K562 (cell line): ENCODE data around the gene KLHL30. TPM values are rescaled to one million over a fixed set of nuclear protein-coding genes. Genes with fewer than 3 reads are reported as not detected.

Experiments used
- ATAC-seq: fragments of 200-7000 bp; cut with Tn5 transposase; 3 replicates; pipeline ENCODE4 v1.9.1; 2020; ENCODE audit warnings: moderate library complexity
- BruUV-seq: library from RNA; stranded (reverse); fragments of 400-500 nt; replicated peaks from 2 replicates; lab custom pipeline; 2021; lab: Mats Ljungman, UMichigan
- CTCF ChIA-PET: fragments of 300-600 bp; formaldehyde crosslinking; extraction: SDS; loops from one replicate; lab custom pipeline; 2021; ENCODE audit warnings: low intra/inter-chr PET ratio; lab: Yijun Ruan, JAX
- POLR2A ChIA-PET: fragments of 300-600, 350-650 bp; sonication (Branson Sonifier 250); formaldehyde crosslinking; extraction: SDS; loops from one replicate; lab custom pipeline; 2021; ENCODE audit warnings: antibody characterized with exemption, inconsistent platforms; lab: Yijun Ruan, JAX
- DNase-seq, 4 experiments: peaks; one replicate each; pipeline versions ENCODE4 v3.0.0 to v3.0.0-alpha.2; 2011 to 2018; ENCODE audit warnings: low spot score in 3 of 4, mixed read lengths in 3 of 4; ENCODE audit errors: extremely low read depth in 1 of 4
- FAIRE-seq: peaks from 2 replicates; lab custom pipeline; 2011; peaks lifted over from hg19 to GRCh38; lab: Jason Lieb, UNC
- H2AFZ ChIP-seq: 2 replicates; pipeline ENCODE4 v1.6.0; 2011; ENCODE audit warnings: low read depth, low read length, control low read depth, inconsistent platforms
- H3K27ac ChIP-seq: fragments of 200-600 bp; 3 replicates; pipeline ENCODE4 v1.8.0; 2011; ENCODE audit warnings: low read depth, mild to moderate bottlenecking, control low read depth, inconsistent platforms, low read length, moderate library complexity, mixed read lengths; ENCODE audit errors: extremely low read depth
- H3K27me3 ChIP-seq, 2 experiments: fragments of 300-600 bp in 1 of 2; 2 replicates in 1 of 2; 3 replicates in 1 of 2; pipeline versions ENCODE4 v1.6.0 to v1.8.0; 2011; ENCODE audit warnings: inconsistent platforms in 2 of 2, low read length in 2 of 2, mild to moderate bottlenecking in 1 of 2, mixed read lengths in 1 of 2, moderate library complexity in 1 of 2; ENCODE audit not compliant: control insufficient read depth in 2 of 2, insufficient read depth in 2 of 2
- H3K36me3 ChIP-seq: fragments of 300-600 bp; 3 replicates; pipeline ENCODE4 v1.8.0; 2011; ENCODE audit warnings: mild to moderate bottlenecking, low read length, inconsistent platforms; ENCODE audit not compliant: control insufficient read depth, insufficient read depth
- H3K4me1 ChIP-seq, 2 experiments: fragments of 200-600 bp in 1 of 2; replicated peaks in 1 of 2; 2 replicates in 1 of 2; 3 replicates in 1 of 2; pipeline versions ENCODE4 v1.5.1 to v1.8.0; 2011; ENCODE audit warnings: inconsistent platforms in 2 of 2, low read length in 2 of 2, mild to moderate bottlenecking in 1 of 2, mixed read lengths in 1 of 2, moderate library complexity in 1 of 2; ENCODE audit not compliant: control insufficient read depth in 2 of 2, insufficient read depth in 2 of 2
- H3K4me2 ChIP-seq: 2 replicates; pipeline ENCODE4 v1.6.1; 2011; ENCODE audit warnings: low read length, control low read depth, inconsistent platforms, mixed read lengths; ENCODE audit not compliant: insufficient read depth
- H3K4me3 ChIP-seq: fragments of 200-600 bp; sonication (generic), shearing (Covaris generic); 2 replicates; pipeline ENCODE4 v1.5.1; 2016; ENCODE audit warnings: control low read depth, inconsistent platforms
- H3K79me2 ChIP-seq: fragments of 200-600 bp; 3 replicates; pipeline ENCODE4 v1.8.0; 2011; ENCODE audit warnings: low read length, inconsistent platforms; ENCODE audit not compliant: control insufficient read depth, insufficient read depth
- H3K9ac ChIP-seq, 2 experiments: 2 replicates each; pipeline versions ENCODE4 v1.6.0 to v1.6.1; 2011; ENCODE audit warnings: low read depth in 2 of 2, low read length in 2 of 2, control low read depth in 1 of 2, inconsistent platforms in 1 of 2, mild to moderate bottlenecking in 1 of 2, mixed read lengths in 1 of 2; ENCODE audit not compliant: insufficient read depth in 1 of 2
- H3K9me1 ChIP-seq: one replicate; pipeline ENCODE4 v1.6.0; 2011; ENCODE audit warnings: inconsistent platforms, mild to moderate bottlenecking, low read length, moderate library complexity; ENCODE audit not compliant: control insufficient read depth, insufficient read depth
- H3K9me3 ChIP-seq: replicated peaks from 2 replicates; pipeline ENCODE4 v1.5.1; 2011; ENCODE audit warnings: low read depth, low read length, inconsistent platforms; ENCODE audit not compliant: control insufficient read depth, insufficient read depth
- H4K20me1 ChIP-seq: replicated peaks from 2 replicates; pipeline ENCODE4 v1.6.1; 2011; ENCODE audit warnings: low read length, inconsistent platforms, mixed read lengths; ENCODE audit not compliant: control insufficient read depth, insufficient read depth
- CHD7 ChIP-seq: fragments of 200-600 bp; sonication (generic); IDR thresholded peaks from one replicate; pipeline ENCODE4 v1.6.1; 2012; ENCODE audit warnings: mild to moderate bottlenecking, low read depth, low read length, inconsistent platforms
- NKRF ChIP-seq: fragments of 450-650 bp; IDR thresholded peaks from 2 replicates; pipeline ENCODE4 v1.6.1; 2016; ENCODE audit warnings: borderline replicate concordance
- PCBP2 ChIP-seq: fragments of 200-400 bp; formaldehyde crosslinking; IDR thresholded peaks from 2 replicates; pipeline ENCODE4 v1.6.1; 2018; ENCODE audit warnings: low read length, low read depth, mild to moderate bottlenecking, moderate library complexity; ENCODE audit not compliant: poor library complexity, severe bottlenecking
- RBM22 ChIP-seq: fragments of 200-400 bp; formaldehyde crosslinking; IDR thresholded peaks from 2 replicates; pipeline ENCODE4 v1.6.1; 2018; ENCODE audit warnings: low read length, low read depth; ENCODE audit not compliant: poor library complexity, severe bottlenecking
- STAT5B ChIP-seq: fragments of 250-450 bp; sonication (Bioruptor Pico); IDR thresholded peaks from 2 replicates; pipeline ENCODE4 v1.8.0; 2021; ENCODE audit warnings: mild to moderate bottlenecking, inconsistent platforms
- ZBTB34 ChIP-seq: fragments of 250-450 bp; sonication (Bioruptor Pico); IDR thresholded peaks from 2 replicates; pipeline ENCODE4 v1.8.0; 2021; ENCODE audit warnings: mild to moderate bottlenecking, moderate library complexity
- ZKSCAN8 ChIP-seq: fragments of 200-800 bp; sonication (Bioruptor generic); IDR thresholded peaks from 2 replicates; pipeline ENCODE4 v1.6.1; 2016; ENCODE audit warnings: missing genetic modification characterization, missing compliant biosample characterization
- WGBS: fragments of 100-300 bp; shearing (Covaris generic); methylation state at CpG from one replicate; pipeline ENCODE4 v1.1.6; 2016; ENCODE audit warnings: low coverage, mixed read lengths; ENCODE audit not compliant: insufficient coverage; ENCODE audit errors: missing lambda C conversion rate; 5-methylcytosine and 5-hydroxymethylcytosine counted together
- in situ Hi-C: fragments of 300-500 bp; cut with MboI; formaldehyde crosslinking; loops from 4 replicates; pipeline ENCODE4 v1.15.0; 2018; ENCODE audit warnings: inconsistent platforms, mixed read lengths
- intact Hi-C: fragments of 100-400 bp; cut with micrococcal nuclease; formaldehyde crosslinking; loops from 2 replicates; pipeline ENCODE4 v1.14.2; 2022
- polyA plus RNA-seq, 8 experiments: library from polyadenylated mRNA; depleted of rRNA in 4 of 8; stranded (reverse) in 5 of 8; unstranded in 3 of 8; fragments of >200 nt; fragmentation: Nextera tagmentation in 2 of 8; fragmentation: Illumina TruSeq in 1 of 8; extraction: Ambion mirVana in 2 of 8; extraction: Trizol in 1 of 8; gene quantifications; 2 replicates each; pipeline versions ENCODE4 v1.2.1 to v1.2.3, GENCODE V29; 2011 to 2014; ENCODE audit warnings: inconsistent platforms in 1 of 8, missing spikeins in 1 of 8
- total RNA-seq, 7 experiments: library from RNA; depleted of rRNA in 6 of 7; stranded (reverse); fragments of >200 nt in 6 of 7; fragmentation: Illumina TruSeq in 2 of 7; extraction: Trizol in 2 of 7; gene quantifications; 2 replicates each; pipeline versions ENCODE4 v1.2.1 to v1.2.3, GENCODE V29; 2011 to 2021; ENCODE audit warnings: low replicate concordance in 1 of 7

Gene KLHL30
- total and polyA plus RNA-seq, 9 of the 15 experiments (the other 6 are each of a cell fraction or from before 2014, with no cell fraction given): 0.04 TPM; not detected in 8

- Histone ChIP-seq H3K4me2 (no peak overlapping the region), H3K4me3 (no peak overlapping the region), H3K79me2 (no peaks in the 10 kb centered on the region), H3K9me3 (no peaks in the 10 kb centered on the region), H3K27ac (no peak overlapping the region), H3K9ac (no peak overlapping the region), H2AFZ (no peak overlapping the region), H3K27me3 (peaks cover 0 to under 1% of the 10 kb centered on the region in 2 experiments; a peak in 2 of 5 replicates), H3K36me3 (no peaks in the 10 kb centered on the region), H3K9me1 (no peaks in the 10 kb centered on the region), H4K20me1 (no peaks in the 10 kb centered on the region), H3K4me1 (peaks cover 0 to 49% of the 10 kb centered on the region in 2 experiments; a peak in 4 of 5 replicates)
- peak; percentile 25; the same call in 1 of the 3 replicates for ATAC-seq
- no peak for FAIRE-seq
- in situ Hi-C loops: no loop called here
- ChIA-PET CTCF (no interaction called here), POLR2A (no interaction called here)
- 35% methylated on average over 7 of the region's 12 CpGs for WGBS
- DNase-seq: peak in 1 of 4 experiments; percentile 35
- intact Hi-C loops: no loop called here
- no TSS peak for BruUV-seq
- TF ChIP-seq ZKSCAN8 (CRISPR knock-in tag): no peak
- no peak for TF ChIP-seq ZBTB34 (CRISPR knock-in tag)
- TF ChIP-seq CHD7: no peak
- TF ChIP-seq NKRF: no peak
- TF ChIP-seq PCBP2: no peak
- TF ChIP-seq RBM22: no peak
- TF ChIP-seq STAT5B: no peak
Measured at GRCh38 chr2:238145851-238146250, 7.4 kb downstream of the KLHL30 start.
